ENCODE results near the gene RASGRF1. TPM values are rescaled to one million over a fixed set of nuclear protein-coding genes. Genes with fewer than 3 reads are reported as not detected.

The RASGRF1 gene
- polyA plus RNA-seq, 3 donors, result 0.43 to 0.72 (median 0.54) TPM

DNA sequence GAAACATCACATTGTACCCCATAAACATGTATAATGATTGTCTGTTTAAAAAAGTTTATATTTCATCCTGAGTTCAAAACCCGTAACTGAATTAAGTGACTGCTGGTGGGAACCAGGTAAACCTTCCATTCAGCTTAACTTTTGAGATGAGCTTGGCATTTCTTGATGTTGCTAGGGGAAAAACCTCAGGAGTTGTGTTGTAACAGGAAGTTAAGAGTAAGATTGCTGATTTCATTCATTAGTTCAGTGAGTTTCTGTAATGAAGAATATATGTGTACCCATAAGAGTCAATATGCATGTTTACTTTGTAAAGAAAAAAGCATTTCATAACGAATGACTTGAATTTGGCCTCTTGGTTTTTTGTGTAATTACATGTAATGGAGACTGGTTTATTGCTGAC lies 178.3 kb downstream of the RASGRF1 start:
- no peak for DNase-seq (ENCODE audit: extremely low read depth in 1 of 11, low read depth in 9 of 11, low spot score in 4 of 11)

DNA sequence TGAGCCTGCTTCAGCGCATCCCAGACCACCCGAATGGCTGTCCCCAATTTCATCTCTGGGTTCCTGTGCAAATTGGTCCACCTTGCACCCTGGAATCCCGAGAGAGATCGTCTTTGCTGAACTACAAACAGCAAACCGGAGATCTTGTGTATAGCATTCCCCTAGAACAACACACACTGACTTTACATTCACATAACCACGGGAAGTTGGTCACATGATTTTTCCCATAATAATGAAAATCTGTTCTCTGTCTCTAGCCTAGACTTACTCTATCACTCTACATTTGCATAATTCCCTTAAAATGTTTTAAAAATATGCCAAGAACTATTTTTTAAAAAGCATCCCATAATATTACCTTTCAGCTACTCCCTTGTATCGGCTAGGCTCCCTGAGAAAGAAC lies 180.3 kb downstream of the RASGRF1 start:
- no peak for DNase-seq (ENCODE audit: extremely low read depth in 1 of 11, low read depth in 9 of 11, low spot score in 4 of 11)

Other genes starting within 250 kb of the RASGRF1 start
- gene MORF4L1, start 217.9 kb downstream of the RASGRF1 start, polyA plus RNA-seq (ENCODE audit: insufficient read length in 3 of 3), result 100 to 1,000 TPM; 691 to 792 (median 739) TPM
- gene CTSH, start 145.7 kb downstream of the RASGRF1 start, polyA plus RNA-seq (ENCODE audit: insufficient read length in 3 of 3), result 100 to 1,000 TPM; 118 to 167 (median 160) TPM
- under 1 TPM; 0.01 to 0.08 (median 0.05) TPM for gene ANKRD34C, start 191.9 kb upstream of the RASGRF1 start, polyA plus RNA-seq (ENCODE audit: insufficient read length in 3 of 3)
- gene TMED3, start 220.3 kb upstream of the RASGRF1 start, polyA plus RNA-seq (ENCODE audit: insufficient read length in 3 of 3), result 10 to 100 TPM; 52.0 to 59.7 (median 55.8) TPM